NCI-H1930 (cell line): ENCODE data around the gene CPN1.
"Not testable (repeated sequence)": the region's sequence is repeated elsewhere in the genome, so short reads cannot be mapped to it uniquely, and the experiment has no call there.

ENCODE experiments used
- DNase-seq, 2 experiments: peaks; one replicate each; lab custom pipeline; 2025; lab: John Stamatoyannopoulos, UW

CPN1 gene

GRCh38 chr10:100021322-100021721, 60.3 kb downstream of the CPN1 start:
- DNase-seq: no peak

GRCh38 chr10:100020886-100021253, 60.8 kb downstream of the CPN1 start:
- DNase-seq: no peak

GRCh38 chr10:100020142-100020885, 61.4 kb downstream of the CPN1 start:
- no peak for DNase-seq

- no peak for DNase-seq
Measured at GRCh38 chr10:100019787-100020141, 61.9 kb downstream of the CPN1 start.

- no peak for DNase-seq
Measured at GRCh38 chr10:100014071-100014762, 67.5 kb downstream of the CPN1 start.

- DNase-seq: no peak
Measured at GRCh38 chr10:100013621-100014020, 68.0 kb downstream of the CPN1 start.

- not testable (repeated sequence) for DNase-seq
Measured at GRCh38 chr10:100011906-100012305, 69.8 kb downstream of the CPN1 start.

GRCh38 chr10:100009793-100010676, 71.6 kb downstream of the CPN1 start, which contains the start of gene DNMBP:
TSS of gene DNMBP (minus strand) at chr10:100009947. CDS start at chr10:99972124, 37,823 bp downstream.
- peak; percentile 42 to 80 for DNase-seq

GRCh38 chr10:100009283-100009792, 72.3 kb downstream of the CPN1 start:
- peak in 1 of 2 experiments; percentile 31 for DNase-seq

GRCh38 chr10:100008708-100009282, 72.9 kb downstream of the CPN1 start:
- no peak for DNase-seq

- no peak for DNase-seq
Measured at GRCh38 chr10:100008142-100008522, 73.5 kb downstream of the CPN1 start.

GRCh38 chr10:100007231-100008141, 74.2 kb downstream of the CPN1 start:
- DNase-seq: no peak

GRCh38 chr10:100006243-100006886, 75.3 kb downstream of the CPN1 start:
- DNase-seq: no peak

GRCh38 chr10:100004805-100005510, 76.7 kb downstream of the CPN1 start:
- no peak for DNase-seq

- DNase-seq: no peak
Measured at GRCh38 chr10:100000109-100000644, 81.5 kb downstream of the CPN1 start.

GRCh38 chr10:99999319-100000108, 82.2 kb downstream of the CPN1 start:
- no peak for DNase-seq

- DNase-seq: no peak
Measured at GRCh38 chr10:99998889-99999288, 82.8 kb downstream of the CPN1 start.
